Hepatocyte (in vitro differentiated cells): Measurements from ENCODE around the gene ROBO1. TPM values are rescaled to one million over a fixed set of nuclear protein-coding genes. Genes with fewer than 3 reads are reported as not detected.

ENCODE experiments used
- DNase-seq: peaks from one replicate; pipeline ENCODE4 v3.0.0-alpha.2; 2016; ENCODE audit warnings: low spot score
- H2AFZ ChIP-seq: fragments of 200-600 bp; sonication (generic); 2 replicates; pipeline ENCODE4 v1.6.0; 2016; ENCODE audit warnings: antibody characterized with exemption, mild to moderate bottlenecking
- H3K27ac ChIP-seq: fragments of 200-600 bp; sonication (generic); 2 replicates; pipeline ENCODE4 v1.5.1; 2016; ENCODE audit warnings: mild to moderate bottlenecking
- H3K27me3 ChIP-seq: fragments of 200-600 bp; sonication (generic); 2 replicates; pipeline ENCODE4 v1.6.1; 2016
- H3K36me3 ChIP-seq: fragments of 200-600 bp; sonication (generic); replicated peaks from 2 replicates; pipeline ENCODE4 v1.5.1; 2016; ENCODE audit warnings: low read depth; ENCODE audit not compliant: insufficient read depth
- H3K4me1 ChIP-seq: fragments of 200-600 bp; sonication (generic); 2 replicates; pipeline ENCODE4 v1.5.1; 2016; ENCODE audit warnings: mild to moderate bottlenecking, moderate library complexity; ENCODE audit not compliant: insufficient read depth
- H3K4me2 ChIP-seq: fragments of 200-600 bp; sonication (generic); 2 replicates; pipeline ENCODE4 v1.6.0; 2016
- H3K4me3 ChIP-seq: fragments of 200-600 bp; sonication (generic); 2 replicates; pipeline ENCODE4 v1.5.1; 2016; ENCODE audit warnings: mild to moderate bottlenecking
- H3K79me2 ChIP-seq: fragments of 200-600 bp; sonication (generic); 2 replicates; pipeline ENCODE4 v1.6.0; 2017; ENCODE audit warnings: mild to moderate bottlenecking
- H3K9me2 ChIP-seq: fragments of 200-600 bp; sonication (generic); replicated peaks from 2 replicates; pipeline ENCODE4 v1.6.0; 2017; ENCODE audit warnings: mild to moderate bottlenecking; ENCODE audit not compliant: insufficient read depth
- H3K9me3 ChIP-seq: fragments of 200-600 bp; sonication (generic); 2 replicates; pipeline ENCODE4 v1.5.1; 2016; ENCODE audit warnings: low read depth, mild to moderate bottlenecking
- H4K20me1 ChIP-seq: fragments of 200-600 bp; sonication (generic); 2 replicates; pipeline ENCODE4 v1.6.0; 2016; ENCODE audit warnings: mild to moderate bottlenecking; ENCODE audit not compliant: insufficient read depth, poor library complexity, severe bottlenecking
- EZH2 ChIP-seq: fragments of 200-600 bp; sonication (generic); IDR thresholded peaks from 2 replicates; pipeline ENCODE4 v1.6.1; 2016; ENCODE audit warnings: antibody characterized with exemption, mild to moderate bottlenecking, borderline replicate concordance
- EZH2phosphoT487 ChIP-seq: fragments of 200-600 bp; sonication (generic); IDR thresholded peaks from one replicate; pipeline ENCODE4 v1.6.1; 2018; ENCODE audit warnings: antibody characterized with exemption, mild to moderate bottlenecking, low read depth, moderate library complexity; ENCODE audit not compliant: unreplicated experiment, severe bottlenecking
- WGBS: methylation state at CpG from one replicate; pipeline ENCODE4 v1.1.6; 2016; ENCODE audit warnings: low lambda C conversion rate; ENCODE audit errors: missing lambda C conversion rate; 5-methylcytosine and 5-hydroxymethylcytosine counted together
- polyA plus RNA-seq: library from polyadenylated mRNA; unstranded; fragments of >200 nt; fragmentation: Nextera tagmentation; extraction: Ambion mirVana; gene quantifications from 2 replicates; pipeline ENCODE4 v1.2.1, GENCODE V29; 2016
- total RNA-seq: library from RNA; depleted of rRNA; stranded (reverse); fragments of >200 nt; gene quantifications from 2 replicates; pipeline ENCODE4 v1.2.3, GENCODE V29; 2014
- TF ChIP-seq, protein P1 (sequence below): fragments of 200-600 bp; sonication (generic); IDR thresholded peaks from 2 replicates; pipeline ENCODE4 v1.5.1; 2016; ENCODE audit warnings: antibody characterized with exemption, mild to moderate bottlenecking; ENCODE audit not compliant: poor library complexity

The ROBO1 gene
- total and polyA plus RNA-seq, 2 experiments from 2014 or later = 13.6 to 44.3 TPM

DNA sequence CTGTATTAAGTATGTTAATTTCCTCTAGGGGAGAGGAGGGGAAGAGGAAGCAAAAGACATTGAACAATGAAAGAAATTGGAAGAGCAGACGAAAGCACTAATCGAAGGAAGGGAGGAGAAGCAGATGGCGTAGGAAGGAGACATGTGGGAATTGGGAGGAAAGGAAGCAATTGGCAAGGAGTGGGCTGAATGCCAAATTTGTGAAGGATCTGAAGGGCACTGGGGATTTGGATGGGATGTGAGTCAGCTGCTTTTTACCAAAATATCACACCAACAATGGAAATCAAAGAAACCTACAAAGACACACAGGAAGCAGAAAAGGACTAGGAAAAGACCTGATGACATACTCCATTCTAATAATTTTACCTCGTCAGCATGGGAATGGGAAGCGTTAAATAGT, 1029.8 kb downstream of the ROBO1 start:
- TF ChIP-seq EZH2phosphoT487 (no peak), EZH2 (no peak)
- TF ChIP-seq, protein P1, sequence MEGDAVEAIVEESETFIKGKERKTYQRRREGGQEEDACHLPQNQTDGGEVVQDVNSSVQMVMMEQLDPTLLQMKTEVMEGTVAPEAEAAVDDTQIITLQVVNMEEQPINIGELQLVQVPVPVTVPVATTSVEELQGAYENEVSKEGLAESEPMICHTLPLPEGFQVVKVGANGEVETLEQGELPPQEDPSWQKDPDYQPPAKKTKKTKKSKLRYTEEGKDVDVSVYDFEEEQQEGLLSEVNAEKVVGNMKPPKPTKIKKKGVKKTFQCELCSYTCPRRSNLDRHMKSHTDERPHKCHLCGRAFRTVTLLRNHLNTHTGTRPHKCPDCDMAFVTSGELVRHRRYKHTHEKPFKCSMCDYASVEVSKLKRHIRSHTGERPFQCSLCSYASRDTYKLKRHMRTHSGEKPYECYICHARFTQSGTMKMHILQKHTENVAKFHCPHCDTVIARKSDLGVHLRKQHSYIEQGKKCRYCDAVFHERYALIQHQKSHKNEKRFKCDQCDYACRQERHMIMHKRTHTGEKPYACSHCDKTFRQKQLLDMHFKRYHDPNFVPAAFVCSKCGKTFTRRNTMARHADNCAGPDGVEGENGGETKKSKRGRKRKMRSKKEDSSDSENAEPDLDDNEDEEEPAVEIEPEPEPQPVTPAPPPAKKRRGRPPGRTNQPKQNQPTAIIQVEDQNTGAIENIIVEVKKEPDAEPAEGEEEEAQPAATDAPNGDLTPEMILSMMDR = no peak
- H3K27me3 ChIP-seq = no peaks in the 10 kb centered on the region
- no peaks in the 10 kb centered on the region for H3K79me2 ChIP-seq
- no peak overlapping the region for H2AFZ ChIP-seq
- H3K9me2 ChIP-seq = no peaks in the 10 kb centered on the region
- H3K27ac ChIP-seq = no peak overlapping the region
- H3K9me3 ChIP-seq = no peaks in the 10 kb centered on the region
- H3K4me1 ChIP-seq = no peaks in the 10 kb centered on the region
- no peaks in the 10 kb centered on the region for H4K20me1 ChIP-seq
- 91% methylated on average over 5 of the region's 5 CpGs for WGBS
- H3K4me3 ChIP-seq = no peak overlapping the region
- no peak overlapping the region for H3K4me2 ChIP-seq
- DNase-seq = no peak
- H3K36me3 ChIP-seq = no peaks in the 10 kb centered on the region

DNA sequence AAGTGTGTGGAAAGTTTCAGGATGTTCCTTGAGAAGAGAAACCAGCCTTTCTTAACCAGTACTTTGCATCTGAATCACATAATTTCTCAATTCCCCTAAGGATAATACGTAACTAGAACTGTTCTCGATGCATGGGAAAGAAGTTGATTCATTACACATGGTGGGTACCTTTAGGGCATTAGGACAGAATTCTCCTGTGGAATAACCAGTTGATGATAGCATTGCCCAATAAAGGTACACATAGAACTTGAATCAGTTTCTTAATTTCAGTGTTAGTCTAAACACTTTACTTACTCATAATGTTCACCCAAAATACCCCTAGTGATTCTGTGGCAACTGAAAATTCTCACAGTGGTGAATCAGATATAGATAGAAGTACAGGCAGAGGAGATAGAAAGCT, 1030.9 kb downstream of the ROBO1 start:
- H3K4me3 ChIP-seq = no peak overlapping the region
- H3K9me3 ChIP-seq = no peaks in the 10 kb centered on the region
- no peaks in the 10 kb centered on the region for H3K27me3 ChIP-seq
- no peak overlapping the region for H2AFZ ChIP-seq
- H3K9me2 ChIP-seq = no peaks in the 10 kb centered on the region
- WGBS = 97% methylated on average over 2 of the region's 2 CpGs
- no peaks in the 10 kb centered on the region for H3K36me3 ChIP-seq
- no peaks in the 10 kb centered on the region for H3K79me2 ChIP-seq
- DNase-seq = no peak
- H3K4me2 ChIP-seq = no peak overlapping the region
- TF ChIP-seq, protein P1 = no peak
- TF ChIP-seq EZH2 = no peak
- TF ChIP-seq EZH2phosphoT487 = no peak
- H3K4me1 ChIP-seq = no peaks in the 10 kb centered on the region
- H4K20me1 ChIP-seq = no peaks in the 10 kb centered on the region
- H3K27ac ChIP-seq = no peak overlapping the region

DNA sequence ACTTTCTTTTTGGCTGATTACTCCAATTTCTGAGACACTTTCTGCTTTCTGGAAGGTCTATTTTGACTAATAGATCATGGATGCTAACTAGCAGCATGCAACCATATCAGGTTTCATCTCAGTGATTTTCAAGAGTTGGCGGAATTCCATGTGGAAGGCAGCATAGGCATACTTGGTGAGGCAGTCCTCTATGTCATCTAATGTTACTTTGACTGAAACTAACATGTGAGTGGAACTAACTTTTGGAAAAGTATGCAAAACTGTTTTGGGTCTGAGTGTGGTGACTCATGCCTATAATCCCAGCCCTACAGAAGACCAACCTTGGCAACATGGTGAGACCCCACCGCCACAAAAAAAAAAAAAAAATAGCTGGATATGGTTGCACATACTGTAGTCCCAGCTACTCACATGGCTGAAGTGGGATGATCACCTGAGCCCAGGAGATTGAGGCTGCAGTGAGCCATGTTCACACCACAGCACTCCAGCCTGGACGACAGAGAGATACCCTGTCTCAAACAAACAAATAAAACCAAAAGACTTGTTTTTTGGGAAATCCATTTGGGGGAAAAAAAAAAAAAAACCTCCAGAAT, 1033.7 kb downstream of the ROBO1 start:
- H3K4me3 ChIP-seq = no peak overlapping the region
- H3K4me1 ChIP-seq = no peaks in the 10 kb centered on the region
- TF ChIP-seq EZH2phosphoT487 = no peak
- TF ChIP-seq, protein P1 = no peak
- no peak for TF ChIP-seq EZH2
- no peak overlapping the region for H3K4me2 ChIP-seq
- H3K9me2 ChIP-seq = no peaks in the 10 kb centered on the region
- no peaks in the 10 kb centered on the region for H3K79me2 ChIP-seq
- H3K27ac ChIP-seq = no peak overlapping the region
- H2AFZ ChIP-seq = no peak overlapping the region
- no peaks in the 10 kb centered on the region for H3K27me3 ChIP-seq
- WGBS = 84% methylated on average over 3 of the region's 3 CpGs
- no peaks in the 10 kb centered on the region for H4K20me1 ChIP-seq
- no peaks in the 10 kb centered on the region for H3K36me3 ChIP-seq
- DNase-seq = no peak
- H3K9me3 ChIP-seq = no peaks in the 10 kb centered on the region
